CD14-positive monocyte (primary cell): ENCODE results near the gene PTPN18. TPM values are rescaled to one million over a fixed set of nuclear protein-coding genes. Genes with fewer than 3 reads are reported as not detected.

ENCODE experiments used
- DNase-seq, 3 donors: peaks; one replicate each; pipeline ENCODE4 v3.0.0-alpha.2; 2011 to 2022
- H2AFZ ChIP-seq: 2 replicates; pipeline ENCODE4 v1.6.0; 2012; ENCODE audit warnings: mild to moderate bottlenecking, low read depth, low read length, inconsistent platforms; ENCODE audit not compliant: insufficient read depth, poor library complexity, severe bottlenecking
- H3K27ac ChIP-seq, 2 donors: 1 replicate in 1 of 2; 2 replicates in 1 of 2; pipeline ENCODE4 v1.5.1; 2012 to 2013; ENCODE audit warnings: low read length in 2 of 2, control low read depth in 1 of 2, inconsistent platforms in 1 of 2, low read depth in 1 of 2, mild to moderate bottlenecking in 1 of 2
- H3K27me3 ChIP-seq, 2 donors: one replicate each; pipeline versions ENCODE4 v1.6.0 to v1.6.1; 2011 to 2013; ENCODE audit warnings: low read length in 2 of 2; ENCODE audit not compliant: control insufficient read depth in 2 of 2, insufficient read depth in 2 of 2
- H3K36me3 ChIP-seq, 2 donors: replicated peaks in 1 of 2; 1 replicate in 1 of 2; 2 replicates in 1 of 2; pipeline versions ENCODE4 v1.5.1 to v1.6.1; 2012 to 2013; ENCODE audit warnings: low read length in 2 of 2, control low read depth in 1 of 2, inconsistent platforms in 1 of 2, mild to moderate bottlenecking in 1 of 2; ENCODE audit not compliant: insufficient read depth in 2 of 2, control insufficient read depth in 1 of 2
- H3K4me1 ChIP-seq, 2 donors: 1 replicate in 1 of 2; 2 replicates in 1 of 2; pipeline versions ENCODE4 v1.5.1 to v1.6.1; 2012 to 2013; ENCODE audit warnings: low read length in 2 of 2, control low read depth in 1 of 2, inconsistent platforms in 1 of 2, mild to moderate bottlenecking in 1 of 2, moderate library complexity in 1 of 2; ENCODE audit not compliant: insufficient read depth in 2 of 2, control insufficient read depth in 1 of 2
- H3K4me2 ChIP-seq: replicated peaks from 2 replicates; pipeline ENCODE3; 2012; ENCODE audit warnings: low read length, moderate library complexity, mild to moderate bottlenecking; ENCODE audit not compliant: poor library complexity, severe bottlenecking; ENCODE audit errors: extremely low read depth
- H3K4me3 ChIP-seq, 3 experiments: fragments of 200-600 bp in 1 of 3; sonication (generic) in 1 of 3; replicated peaks in 1 of 3; 1 replicate in 2 of 3; 2 replicates in 1 of 3; pipeline ENCODE4 v1.5.1; 2011 to 2013; ENCODE audit warnings: low read length in 3 of 3, mild to moderate bottlenecking in 3 of 3, control low read depth in 2 of 3, low read depth in 2 of 3, inconsistent platforms in 1 of 3, moderate library complexity in 1 of 3
- H3K79me2 ChIP-seq: 2 replicates; pipeline ENCODE4 v1.6.0; 2012; ENCODE audit warnings: mild to moderate bottlenecking, control low read depth, inconsistent platforms, low read length, moderate library complexity; ENCODE audit not compliant: insufficient read depth
- H3K9ac ChIP-seq: 2 replicates; pipeline ENCODE4 v1.6.0; 2017; ENCODE audit warnings: low read length, mild to moderate bottlenecking; ENCODE audit not compliant: insufficient read depth, poor library complexity, severe bottlenecking
- H3K9me3 ChIP-seq, 2 donors: replicated peaks in 1 of 2; 1 replicate in 1 of 2; 2 replicates in 1 of 2; pipeline versions ENCODE4 v1.5.1 to v1.6.1; 2012 to 2013; ENCODE audit warnings: low read length in 2 of 2, control low read depth in 1 of 2; ENCODE audit not compliant: control insufficient read depth in 1 of 2, insufficient read depth in 1 of 2
- H4K20me1 ChIP-seq: 2 replicates; pipeline ENCODE4 v1.6.0; 2012; ENCODE audit warnings: mild to moderate bottlenecking, low read length, control low read depth, moderate library complexity; ENCODE audit not compliant: insufficient read depth
- H3K27ac Mint-ChIP-seq, 7 donors: one replicate each; pipeline ENCODE4 v1.8.0; 2020; ENCODE audit warnings: mild to moderate bottlenecking in 7 of 7, mixed read lengths in 7 of 7, moderate library complexity in 6 of 7, inconsistent platforms in 2 of 7
- H3K27me3 Mint-ChIP-seq, 3 donors: one replicate each; pipeline ENCODE4 v1.8.0; 2021 to 2022; ENCODE audit warnings: low read depth in 3 of 3, mild to moderate bottlenecking in 3 of 3, mixed read lengths in 3 of 3, moderate library complexity in 3 of 3, inconsistent platforms in 1 of 3
- H3K36me3 Mint-ChIP-seq, 2 donors: one replicate each; pipeline ENCODE4 v1.8.0; 2020; ENCODE audit warnings: mixed read lengths in 2 of 2, inconsistent platforms in 1 of 2, mild to moderate bottlenecking in 1 of 2
- H3K4me1 Mint-ChIP-seq: one replicate; pipeline ENCODE4 v1.8.0; 2020; ENCODE audit warnings: mild to moderate bottlenecking, mixed read lengths
- H3K4me3 Mint-ChIP-seq, 2 donors: one replicate each; pipeline ENCODE4 v1.8.0; 2020; ENCODE audit warnings: mild to moderate bottlenecking in 2 of 2, mixed read lengths in 2 of 2, moderate library complexity in 1 of 2
- H3K9me3 Mint-ChIP-seq, 7 donors: one replicate each; pipeline ENCODE4 v1.8.0; 2020 to 2022; ENCODE audit warnings: mixed read lengths in 7 of 7, mild to moderate bottlenecking in 6 of 7, moderate library complexity in 6 of 7, inconsistent platforms in 2 of 7
- WGBS: methylation state at CpG from one replicate; pipeline ENCODE4 v1.1.5; 2013; ENCODE audit warnings: missing lambda C conversion rate; ENCODE audit not compliant: insufficient coverage; 5-methylcytosine and 5-hydroxymethylcytosine counted together
- intact Hi-C, 2 donors: fragments of 100-400 bp; cut with micrococcal nuclease; formaldehyde crosslinking; loops; one replicate each; pipeline versions ENCODE4 v1.15.0 to v1.15.1; 2023
- polyA plus RNA-seq, 3 donors: library from polyadenylated mRNA; depleted of rRNA in 1 of 3; unstranded in 2 of 3; stranded (reverse) in 1 of 3; fragments of 300-500 nt in 2 of 3; fragments of >200 nt in 1 of 3; fragmentation: Illumina TruSeq in 2 of 3; gene quantifications; 1 replicate in 2 of 3; 2 replicates in 1 of 3; pipeline ENCODE4 v1.2.3, GENCODE V29; 2012 to 2021
- TF ChIP-seq, protein P1 (sequence below): fragments of 200-600 bp; IDR thresholded peaks from one replicate; pipeline ENCODE4 v1.8.0; 2022; ENCODE audit warnings: antibody characterized with exemption, mild to moderate bottlenecking

Gene PTPN18
- polyA plus RNA-seq, 3 donors: 72.2 to 365 (median 102) TPM

DNA sequence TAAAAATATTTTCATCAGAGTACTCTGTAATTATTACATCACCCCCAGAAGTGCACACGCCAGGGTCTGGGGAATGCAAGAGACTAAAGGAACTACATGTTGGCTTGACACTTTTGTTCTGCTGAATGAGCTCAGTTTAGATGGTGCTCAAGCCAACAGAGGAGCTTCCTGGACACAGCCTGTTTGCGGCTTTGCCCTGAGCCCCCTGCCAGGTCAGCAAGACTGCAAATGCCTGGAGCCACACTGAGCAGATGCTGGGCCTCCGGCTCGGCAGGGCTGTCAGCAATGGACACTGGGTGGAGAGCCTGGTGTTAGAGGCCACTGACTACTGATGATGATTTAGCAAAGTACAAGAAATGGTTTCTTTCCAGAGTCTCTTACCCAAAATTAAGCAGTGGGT is 31.9 kb downstream of the PTPN18 start:
- no peak overlapping the region for H3K4me3 Mint-ChIP-seq
- peaks cover 47% of the 10 kb centered on the region for H3K4me1 Mint-ChIP-seq
- intact Hi-C loops: no loop called here
- no peak overlapping the region for H2AFZ ChIP-seq
- TF ChIP-seq, protein P1, sequence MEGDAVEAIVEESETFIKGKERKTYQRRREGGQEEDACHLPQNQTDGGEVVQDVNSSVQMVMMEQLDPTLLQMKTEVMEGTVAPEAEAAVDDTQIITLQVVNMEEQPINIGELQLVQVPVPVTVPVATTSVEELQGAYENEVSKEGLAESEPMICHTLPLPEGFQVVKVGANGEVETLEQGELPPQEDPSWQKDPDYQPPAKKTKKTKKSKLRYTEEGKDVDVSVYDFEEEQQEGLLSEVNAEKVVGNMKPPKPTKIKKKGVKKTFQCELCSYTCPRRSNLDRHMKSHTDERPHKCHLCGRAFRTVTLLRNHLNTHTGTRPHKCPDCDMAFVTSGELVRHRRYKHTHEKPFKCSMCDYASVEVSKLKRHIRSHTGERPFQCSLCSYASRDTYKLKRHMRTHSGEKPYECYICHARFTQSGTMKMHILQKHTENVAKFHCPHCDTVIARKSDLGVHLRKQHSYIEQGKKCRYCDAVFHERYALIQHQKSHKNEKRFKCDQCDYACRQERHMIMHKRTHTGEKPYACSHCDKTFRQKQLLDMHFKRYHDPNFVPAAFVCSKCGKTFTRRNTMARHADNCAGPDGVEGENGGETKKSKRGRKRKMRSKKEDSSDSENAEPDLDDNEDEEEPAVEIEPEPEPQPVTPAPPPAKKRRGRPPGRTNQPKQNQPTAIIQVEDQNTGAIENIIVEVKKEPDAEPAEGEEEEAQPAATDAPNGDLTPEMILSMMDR: no peak
- H3K27ac Mint-ChIP-seq: no peak overlapping the region
- no peak overlapping the region for H3K27ac ChIP-seq
- H3K27me3 ChIP-seq: no peaks in the 10 kb centered on the region
- no peak overlapping the region for H3K4me3 ChIP-seq
- peaks cover 0 to 7% of the 10 kb centered on the region in 2 donors for H3K36me3 ChIP-seq
- 100% methylated on average over 3 of the region's 4 CpGs for WGBS
- peaks cover 41 to 46% of the 10 kb centered on the region in 2 donors for H3K4me1 ChIP-seq
- H3K9ac ChIP-seq: no peak overlapping the region
- no peak for DNase-seq
- H4K20me1 ChIP-seq: peaks cover 3% of the 10 kb centered on the region
- H3K36me3 Mint-ChIP-seq: peaks cover 13 to 36% of the 10 kb centered on the region in 2 donors
- H3K4me2 ChIP-seq: no peak overlapping the region
- peaks cover 0 to 5% (median 3%) of the 10 kb centered on the region in 3 donors for H3K27me3 Mint-ChIP-seq
- H3K79me2 ChIP-seq: peaks cover 13% of the 10 kb centered on the region
- no peaks in the 10 kb centered on the region for H3K9me3 ChIP-seq
- H3K9me3 Mint-ChIP-seq: peaks cover 0 to 2% (median 0%) of the 10 kb centered on the region in 7 donors

DNA sequence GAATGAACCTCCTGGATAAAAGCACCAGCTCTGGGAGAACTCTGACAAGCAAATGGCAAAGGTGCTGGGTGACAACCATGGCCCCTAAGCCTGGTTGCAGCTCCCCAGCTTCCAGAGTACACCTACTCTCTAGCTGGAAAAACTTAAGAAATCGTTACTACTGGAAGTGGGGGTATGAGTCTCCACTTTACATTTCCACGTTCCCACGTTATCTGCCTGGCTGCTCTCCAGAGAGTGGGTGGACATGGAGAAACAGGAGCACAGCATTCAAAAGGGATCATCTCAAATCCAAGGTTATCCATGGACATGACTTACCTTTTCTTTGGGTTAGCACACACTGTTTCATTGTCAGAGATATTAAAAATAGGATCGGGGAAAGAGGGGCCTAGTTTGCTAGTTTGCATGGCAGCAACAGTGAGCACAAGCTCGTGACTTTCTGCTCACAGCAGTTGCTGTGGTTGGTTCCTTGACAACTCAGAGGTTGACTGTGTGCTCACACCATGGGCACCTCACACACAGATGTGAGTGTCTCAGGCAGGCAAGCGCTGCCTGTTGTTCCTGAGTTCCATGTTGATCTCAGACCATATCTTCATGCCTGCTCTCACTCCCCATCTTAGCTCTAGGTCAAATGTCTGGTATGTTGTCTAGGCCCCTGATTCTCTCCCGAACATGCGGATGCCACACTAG is 32.5 kb downstream of the PTPN18 start:
- Mint-ChIP-seq H3K9me3 (peaks cover 0 to 2% (median 0%) of the 10 kb centered on the region in 7 donors), H3K4me3 (no peak overlapping the region), H3K4me1 (peaks cover 47% of the 10 kb centered on the region), H3K27ac (peak overlapping the region in 1 of 7 donors; percentile 19), H3K36me3 (peaks cover 10 to 30% of the 10 kb centered on the region in 2 donors), H3K27me3 (peaks cover 0 to 5% (median 3%) of the 10 kb centered on the region in 3 donors)
- Histone ChIP-seq H3K9me3 (no peaks in the 10 kb centered on the region), H3K79me2 (peaks cover 7% of the 10 kb centered on the region), H3K4me1 (peaks cover 41 to 46% of the 10 kb centered on the region in 2 donors), H4K20me1 (no peaks in the 10 kb centered on the region), H3K9ac (no peak overlapping the region), H3K27me3 (no peaks in the 10 kb centered on the region), H3K4me2 (no peak overlapping the region), H3K4me3 (no peak overlapping the region), H2AFZ (no peak overlapping the region), H3K27ac (no peak overlapping the region), H3K36me3 (peaks cover 0 to 2% of the 10 kb centered on the region in 2 donors)
- intact Hi-C loops: no loop called here
- DNase-seq: no peak
- TF ChIP-seq, protein P1: no peak
- WGBS: 94% methylated on average over 3 of the region's 8 CpGs
